IPS-18a (cell line): ENCODE results near the gene SYVN1.

Experiments
- H3K27ac ChIP-seq: one replicate; pipeline ENCODE4 v1.5.1; 2013; ENCODE audit warnings: low read length
- H3K27me3 ChIP-seq: one replicate; pipeline ENCODE4 v1.6.1; 2013; ENCODE audit warnings: mild to moderate bottlenecking, low read length; ENCODE audit not compliant: control insufficient read depth, insufficient read depth
- H3K36me3 ChIP-seq: one replicate; pipeline ENCODE4 v1.6.1; 2013; ENCODE audit warnings: low read depth, low read length; ENCODE audit not compliant: control insufficient read depth
- H3K4me1 ChIP-seq: one replicate; pipeline ENCODE4 v1.6.1; 2013; ENCODE audit warnings: low read depth, low read length; ENCODE audit not compliant: control insufficient read depth
- H3K4me3 ChIP-seq: one replicate; pipeline ENCODE4 v1.5.1; 2013; ENCODE audit warnings: low read length
- H3K9ac ChIP-seq: one replicate; pipeline ENCODE4 v1.6.1; 2013; ENCODE audit warnings: mild to moderate bottlenecking, low read length, moderate library complexity
- H3K9me3 ChIP-seq: one replicate; pipeline ENCODE4 v1.6.1; 2013; ENCODE audit warnings: low read depth, low read length; ENCODE audit not compliant: control insufficient read depth

SYVN1 gene

DNA sequence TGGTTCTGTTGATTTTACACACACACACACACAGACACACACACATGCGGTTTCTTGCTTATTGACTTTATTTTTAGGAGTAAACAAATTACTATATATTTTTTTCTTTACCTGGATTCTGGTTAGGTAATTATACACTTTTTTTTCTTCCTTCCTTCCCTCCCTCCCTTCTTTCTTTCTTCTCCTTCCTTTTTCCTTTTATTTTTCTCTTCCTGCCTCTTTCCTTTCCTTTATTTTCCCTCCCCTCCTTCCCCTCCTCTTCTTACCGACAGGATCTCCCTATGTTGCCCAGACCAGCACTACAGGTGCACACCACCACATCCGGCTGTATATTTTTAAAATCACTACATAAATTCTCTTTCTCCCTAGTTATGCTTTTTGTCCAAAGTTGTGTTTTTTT, 32.6 kb upstream of the SYVN1 start:
- Histone ChIP-seq H3K9ac (no peak overlapping the region), H3K36me3 (no peaks in the 10 kb centered on the region), H3K27me3 (no peaks in the 10 kb centered on the region), H3K9me3 (no peaks in the 10 kb centered on the region), H3K4me1 (no peaks in the 10 kb centered on the region), H3K27ac (no peak overlapping the region), H3K4me3 (no peak overlapping the region)

DNA sequence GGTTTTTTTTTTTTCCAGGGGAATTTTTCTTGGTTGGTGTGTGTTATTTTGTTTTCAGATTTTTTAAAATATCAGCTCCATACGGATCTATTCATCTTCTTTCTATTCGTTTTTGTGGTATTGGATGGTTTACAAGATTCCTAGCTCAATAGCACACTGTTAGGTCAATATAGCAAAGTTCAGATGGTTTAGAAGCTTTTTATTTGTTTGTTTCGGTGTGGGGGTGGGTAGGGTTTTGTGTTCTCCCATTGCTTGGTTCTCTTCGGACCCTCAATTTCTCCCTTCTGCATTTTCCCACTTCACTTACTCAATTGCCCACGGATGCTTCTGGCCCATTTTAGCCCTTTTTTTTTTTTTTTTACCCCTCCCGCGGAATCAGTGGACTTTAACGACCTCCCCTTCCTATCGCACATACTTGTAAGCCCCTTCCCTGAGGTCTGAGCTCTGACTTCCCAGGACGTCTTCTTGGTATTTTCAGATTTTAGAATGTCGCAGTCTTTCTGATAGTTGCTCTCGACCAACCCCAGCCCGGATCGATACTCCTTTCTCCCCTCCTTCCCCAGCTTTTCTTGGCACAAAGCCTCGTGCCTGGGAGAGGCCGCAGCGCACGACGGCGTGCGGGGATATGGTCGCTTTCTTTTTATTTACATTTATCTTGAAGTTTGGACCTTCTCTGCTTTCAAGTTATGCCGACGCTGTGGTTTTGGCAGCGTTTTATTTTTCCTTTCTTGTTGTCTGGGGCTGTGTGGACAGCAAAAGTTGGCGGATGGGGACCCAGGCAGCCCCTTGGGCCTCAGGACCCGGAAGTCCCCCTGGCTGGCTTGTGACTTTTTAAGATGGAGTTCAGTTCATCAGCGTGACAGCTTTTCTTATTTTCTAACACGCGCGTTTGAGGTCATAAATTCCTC, 31.3 kb upstream of the SYVN1 start:
- H3K4me1 ChIP-seq = no peaks in the 10 kb centered on the region
- H3K27me3 ChIP-seq = no peaks in the 10 kb centered on the region
- H3K4me3 ChIP-seq = no peak overlapping the region
- H3K36me3 ChIP-seq = no peaks in the 10 kb centered on the region
- no peaks in the 10 kb centered on the region for H3K9me3 ChIP-seq
- H3K27ac ChIP-seq = no peak overlapping the region
- no peak overlapping the region for H3K9ac ChIP-seq

DNA sequence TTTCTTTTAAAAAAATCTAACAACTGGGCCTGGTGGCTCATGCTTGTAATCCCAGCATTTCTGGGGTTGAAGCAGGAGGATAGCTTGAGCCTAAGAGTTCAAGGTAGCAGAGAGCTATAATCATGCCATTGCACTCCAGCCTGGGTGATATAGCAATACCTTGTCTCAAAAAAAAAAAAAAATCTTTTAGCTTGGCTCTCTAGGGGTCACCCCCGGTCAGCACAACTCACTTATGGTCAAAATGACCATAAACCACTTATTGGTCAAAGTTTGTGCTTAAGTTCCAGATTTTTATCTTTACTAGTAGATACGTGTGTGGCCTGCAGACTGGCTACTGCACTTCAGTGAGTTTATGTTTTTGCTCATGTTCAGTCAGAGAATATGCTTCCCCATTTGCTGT, 29.4 kb upstream of the SYVN1 start:
- Histone ChIP-seq H3K4me3 (no peak overlapping the region), H3K9ac (no peak overlapping the region), H3K4me1 (no peaks in the 10 kb centered on the region), H3K27me3 (no peaks in the 10 kb centered on the region), H3K27ac (no peak overlapping the region), H3K9me3 (no peaks in the 10 kb centered on the region), H3K36me3 (no peaks in the 10 kb centered on the region)

DNA sequence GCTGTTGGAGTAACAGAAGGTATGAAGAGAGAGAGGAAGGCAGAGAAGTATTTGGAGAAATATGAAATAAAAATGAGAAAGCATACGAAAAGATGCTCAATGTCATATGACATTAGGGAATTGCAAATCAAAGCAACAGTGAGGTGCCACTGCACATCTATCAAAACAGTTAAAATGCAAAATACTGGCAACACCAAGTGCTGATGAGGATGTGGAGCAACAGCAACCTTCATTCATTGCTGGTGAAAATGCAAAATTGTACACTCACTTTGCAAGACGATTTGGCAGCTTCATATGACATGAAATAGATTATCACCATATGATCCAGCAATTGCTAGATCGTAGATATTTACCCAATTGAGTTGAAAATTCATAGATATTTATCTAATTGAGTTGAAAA, 26.3 kb upstream of the SYVN1 start:
- no peaks in the 10 kb centered on the region for H3K27me3 ChIP-seq
- no peak overlapping the region for H3K9ac ChIP-seq
- H3K36me3 ChIP-seq = no peaks in the 10 kb centered on the region
- H3K27ac ChIP-seq = no peak overlapping the region
- no peak overlapping the region for H3K4me3 ChIP-seq
- no peaks in the 10 kb centered on the region for H3K9me3 ChIP-seq
- no peaks in the 10 kb centered on the region for H3K4me1 ChIP-seq

DNA sequence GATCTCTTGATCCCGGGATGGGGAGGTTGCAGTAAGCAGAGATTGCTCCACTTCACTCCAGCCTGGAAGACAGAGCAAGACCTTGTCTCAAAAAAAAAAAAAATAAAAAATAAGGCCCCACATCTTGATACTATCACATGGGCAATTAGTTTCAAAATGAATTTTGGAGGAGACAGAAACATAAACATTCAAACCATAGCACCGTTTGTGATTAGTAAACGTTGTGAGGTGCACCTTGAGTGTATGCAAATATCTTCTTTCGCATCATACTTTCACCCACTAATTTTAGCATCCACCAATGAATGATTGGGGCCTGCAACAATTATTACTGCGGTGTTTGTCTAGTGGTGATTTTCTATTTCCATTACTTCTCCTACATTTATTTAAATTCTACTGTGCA, 24.7 kb upstream of the SYVN1 start:
- Histone ChIP-seq H3K27me3 (no peaks in the 10 kb centered on the region), H3K36me3 (no peaks in the 10 kb centered on the region), H3K9me3 (no peaks in the 10 kb centered on the region), H3K9ac (no peak overlapping the region), H3K27ac (no peak overlapping the region), H3K4me1 (no peaks in the 10 kb centered on the region), H3K4me3 (no peak overlapping the region)

DNA sequence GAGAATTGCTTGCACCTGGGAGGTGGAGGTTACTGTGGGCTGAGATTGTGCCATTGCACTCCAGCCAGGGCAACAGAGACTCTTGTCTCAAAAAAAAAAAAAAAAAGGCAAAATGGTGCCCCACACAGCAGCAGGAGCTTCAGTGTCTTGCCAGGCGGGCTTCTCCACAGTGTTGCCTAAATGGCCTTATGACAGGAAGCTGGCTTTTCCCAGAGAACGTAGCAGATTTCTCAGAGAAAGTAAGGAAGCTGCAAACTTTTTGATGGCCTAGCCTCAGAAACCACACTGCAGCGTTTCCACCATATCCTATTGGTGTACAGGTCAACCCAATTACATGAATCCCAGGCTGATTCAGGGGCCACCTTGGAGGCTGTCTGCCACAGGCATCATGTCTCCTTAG, 23.0 kb upstream of the SYVN1 start:
- Histone ChIP-seq H3K9me3 (no peaks in the 10 kb centered on the region), H3K9ac (no peak overlapping the region), H3K4me1 (no peaks in the 10 kb centered on the region), H3K4me3 (no peak overlapping the region), H3K27ac (no peak overlapping the region), H3K36me3 (no peaks in the 10 kb centered on the region), H3K27me3 (no peaks in the 10 kb centered on the region)

DNA sequence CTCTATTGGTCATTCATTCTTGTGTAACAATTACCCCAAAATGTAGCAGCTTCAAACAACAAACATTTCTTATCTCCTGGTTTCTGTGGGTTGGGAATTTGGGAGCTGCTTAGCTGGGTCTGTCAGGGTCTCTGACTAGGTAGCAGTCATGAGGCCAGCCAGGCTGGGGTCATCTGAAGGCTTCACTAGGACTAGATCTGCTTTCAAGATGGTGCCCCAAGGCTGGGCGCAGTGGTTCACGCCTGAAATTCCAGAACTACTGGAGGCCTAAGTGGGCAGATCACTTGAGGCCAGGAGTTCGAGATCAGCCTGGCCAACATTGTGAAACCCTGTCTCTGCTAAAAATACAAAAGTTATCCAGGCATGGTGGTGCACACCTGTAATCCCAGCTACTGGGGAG, 22.6 kb upstream of the SYVN1 start:
- Histone ChIP-seq H3K9ac (no peak overlapping the region), H3K4me1 (no peaks in the 10 kb centered on the region)

DNA sequence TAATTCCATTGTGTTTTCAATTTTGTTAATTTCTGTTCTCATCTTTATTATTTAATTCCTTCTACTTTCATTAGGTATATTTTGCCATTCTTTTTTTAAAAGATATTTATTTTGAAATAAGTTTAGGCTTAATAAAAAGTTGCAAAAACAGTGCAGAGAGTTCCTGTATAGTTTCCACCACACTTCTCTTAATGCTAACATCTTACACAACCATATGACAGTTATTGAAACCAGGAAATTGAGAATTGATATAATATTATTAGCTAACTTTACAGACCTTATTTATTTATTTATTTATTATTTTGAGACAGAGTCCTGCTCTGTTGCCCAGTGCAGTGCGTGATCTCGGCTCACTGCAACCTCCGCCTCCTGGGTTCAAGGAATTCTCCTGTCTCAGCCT, 21.9 kb upstream of the SYVN1 start:
- H3K9me3 ChIP-seq = no peaks in the 10 kb centered on the region
- H3K36me3 ChIP-seq = no peaks in the 10 kb centered on the region
- H3K27ac ChIP-seq = no peak overlapping the region
- H3K4me3 ChIP-seq = no peak overlapping the region
- peaks cover 4% of the 10 kb centered on the region for H3K27me3 ChIP-seq
- no peaks in the 10 kb centered on the region for H3K4me1 ChIP-seq
- no peak overlapping the region for H3K9ac ChIP-seq

More for the DNA sequence above, 22.6 kb upstream of the SYVN1 start:
- Histone ChIP-seq H3K4me3 (no peak overlapping the region), H3K27me3 (peaks cover 4% of the 10 kb centered on the region), H3K9me3 (no peaks in the 10 kb centered on the region), H3K27ac (no peak overlapping the region), H3K36me3 (no peaks in the 10 kb centered on the region)

DNA sequence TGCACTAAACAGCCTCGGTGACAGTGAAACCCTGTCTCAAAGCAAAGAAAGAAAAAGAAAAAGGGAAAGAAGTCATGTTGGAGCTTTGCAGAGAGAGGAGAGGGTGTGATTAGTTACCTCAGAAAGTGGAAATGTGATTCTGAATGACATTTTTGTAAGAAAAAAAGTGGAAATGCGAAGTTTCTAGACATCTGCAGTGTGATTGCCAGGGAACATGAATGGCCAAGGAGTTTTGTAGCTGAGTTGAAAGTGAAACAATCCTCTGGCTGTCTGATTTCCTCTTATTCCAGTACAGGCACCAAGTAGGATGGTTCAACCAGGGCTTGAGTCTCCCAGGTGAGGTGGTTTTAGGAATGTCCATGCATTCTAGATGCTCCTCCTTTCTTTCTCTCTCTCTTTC, 17.8 kb upstream of the SYVN1 start:
- Histone ChIP-seq H3K4me1 (no peaks in the 10 kb centered on the region), H3K36me3 (no peaks in the 10 kb centered on the region), H3K9ac (no peak overlapping the region), H3K9me3 (no peaks in the 10 kb centered on the region), H3K27ac (no peak overlapping the region), H3K4me3 (no peak overlapping the region), H3K27me3 (peaks cover 4% of the 10 kb centered on the region)

DNA sequence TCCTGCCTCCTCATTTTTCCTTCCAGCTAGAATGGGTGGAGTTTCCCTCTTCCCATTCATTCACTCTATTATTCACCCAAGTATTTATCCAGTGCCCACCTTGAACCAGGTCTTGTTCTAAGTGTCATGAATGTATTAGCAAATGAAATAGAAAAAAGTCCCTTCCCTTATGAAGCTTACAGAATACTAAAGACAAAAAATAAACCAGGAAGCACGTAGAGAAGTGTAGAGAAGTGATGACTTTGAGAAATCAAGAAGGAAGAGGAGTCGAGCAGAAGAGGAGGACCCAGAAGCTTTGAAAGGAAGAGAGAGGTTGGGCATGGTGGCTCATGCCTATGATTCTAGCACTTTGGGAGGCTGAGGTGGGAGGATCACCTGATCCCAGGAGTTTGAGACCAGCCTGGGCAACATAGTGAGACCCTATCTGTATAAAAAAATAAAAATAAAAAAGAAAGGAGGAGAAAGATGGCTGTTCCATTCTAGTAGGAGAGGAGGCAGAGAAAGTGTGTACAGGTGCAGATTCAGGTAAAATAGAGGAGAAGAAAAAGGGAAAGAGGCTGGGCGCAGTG, 17.1 kb upstream of the SYVN1 start:
- no peaks in the 10 kb centered on the region for H3K36me3 ChIP-seq
- no peaks in the 10 kb centered on the region for H3K9me3 ChIP-seq
- no peak overlapping the region for H3K4me3 ChIP-seq
- peaks cover 4% of the 10 kb centered on the region for H3K27me3 ChIP-seq
- H3K4me1 ChIP-seq = no peaks in the 10 kb centered on the region
- no peak overlapping the region for H3K9ac ChIP-seq
- no peak overlapping the region for H3K27ac ChIP-seq

DNA sequence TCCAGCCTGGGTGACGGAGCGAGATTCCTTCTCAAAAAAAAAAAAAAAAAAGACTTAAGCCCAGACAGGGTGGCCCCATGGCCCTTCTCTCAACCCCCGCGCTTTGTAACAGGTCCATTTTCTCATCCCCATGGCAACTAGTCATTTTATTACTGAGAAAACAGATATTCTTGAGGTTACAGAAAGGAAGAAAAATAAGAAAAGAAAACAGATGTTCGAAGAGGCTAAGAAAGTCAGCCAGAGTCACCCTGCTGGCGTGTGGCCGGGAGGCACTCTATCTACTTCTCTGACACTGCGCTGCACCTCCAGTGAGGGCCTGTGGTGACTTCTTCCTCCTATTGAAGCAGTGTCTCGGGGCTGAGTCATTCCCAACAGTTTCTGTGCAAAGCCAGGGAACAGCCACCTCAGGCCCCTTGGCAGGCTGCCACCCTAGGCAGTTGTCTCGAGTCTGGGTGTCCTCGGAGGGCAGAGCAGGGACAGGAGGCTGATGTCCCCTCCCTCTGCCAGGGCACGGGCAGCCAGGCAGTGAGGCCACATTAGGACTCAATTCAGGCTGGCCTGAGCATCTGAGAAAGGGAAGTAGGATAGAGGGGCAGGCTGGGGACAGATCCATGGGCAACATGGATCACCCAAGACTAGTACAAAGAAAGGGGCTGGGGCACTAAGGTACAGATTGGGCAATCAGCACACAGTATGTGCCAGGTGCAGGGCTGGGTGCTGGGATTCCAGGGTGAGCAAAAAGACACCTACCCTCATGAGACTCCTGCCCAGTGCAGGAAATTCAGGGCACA, 16.4 kb upstream of the SYVN1 start:
- Histone ChIP-seq H3K36me3 (no peaks in the 10 kb centered on the region), H3K4me1 (no peaks in the 10 kb centered on the region), H3K27ac (no peak overlapping the region), H3K9me3 (no peaks in the 10 kb centered on the region), H3K27me3 (peaks cover 4% of the 10 kb centered on the region), H3K4me3 (no peak overlapping the region), H3K9ac (no peak overlapping the region)
